Measurements from ENCODE around the gene HELZ.

HELZ gene

GRCh38 chr17:67164302-67164701, 80.7 kb downstream of the HELZ start:
- H3K4me1 ChIP-seq (ENCODE audit: control insufficient read depth, insufficient read depth, low read length), result no peaks in the 10 kb centered on the region
- CTCF ChIA-PET, result no interaction called here
- H3K9me3 ChIP-seq (ENCODE audit: control insufficient read depth, insufficient read depth, low read depth, low read length), result no peaks in the 10 kb centered on the region
- no peak overlapping the region for H3K4me3 ChIP-seq (ENCODE audit: low read depth, low read length)
- H3K36me3 ChIP-seq (ENCODE audit: control insufficient read depth in 2 of 2, insufficient read depth in 1 of 2, low read length in 2 of 2), result peaks cover 66 to 67% of the 10 kb centered on the region in 2 experiments
- TF ChIP-seq BCL11A (tag by site-specific recombination; IDR thresholded peaks at IDR 0.05; ENCODE audit: low read depth), result no peak
- POLR2A ChIA-PET, result no interaction called here
- H3K27ac ChIP-seq (ENCODE audit: extremely low read depth, low read depth, low read length), result no peak overlapping the region

GRCh38 chr17:67162771-67163170, 82.2 kb downstream of the HELZ start:
- ChIA-PET CTCF (interaction anchor here (0.5 to 0.8 kb wide), 3 partner anchors 23 to 313 kb away, joined by 3 to 4 read pairs (median 3); no protein-coding TSS in a partner anchor), POLR2A (interaction anchor here (0.6 kb wide), 1 partner anchor 468 kb away, joined by 3 read pairs; no protein-coding TSS in a partner anchor)
- H3K9me3 ChIP-seq (ENCODE audit: control insufficient read depth, insufficient read depth, low read depth, low read length), result no peaks in the 10 kb centered on the region
- no peak overlapping the region for H3K27ac ChIP-seq (ENCODE audit: extremely low read depth, low read depth, low read length)
- no peak for TF ChIP-seq ZNF548 (tag by site-specific recombination; IDR thresholded peaks at IDR 0.05)
- no peak for TF ChIP-seq ZNF76 (tag by site-specific recombination; IDR thresholded peaks at IDR 0.05; ENCODE audit: borderline replicate concordance, low read depth)
- no peak for TF ChIP-seq KLF10 (tag by site-specific recombination; IDR thresholded peaks at IDR 0.05)
- TF ChIP-seq EGR2 (tag by site-specific recombination; IDR thresholded peaks at IDR 0.05; ENCODE audit: low read depth), result no peak
- TF ChIP-seq IKZF3 (tag by site-specific recombination; IDR thresholded peaks at IDR 0.05), result no peak
- TF ChIP-seq ZNF639 (tag by site-specific recombination; IDR thresholded peaks at IDR 0.05), result no peak
- TF ChIP-seq ZNF157 (tag by site-specific recombination; IDR thresholded peaks at IDR 0.05), result no peak
- TF ChIP-seq ZNF266 (tag by site-specific recombination; IDR thresholded peaks at IDR 0.05; ENCODE audit: low read depth), result no peak
- TF ChIP-seq ZFHX2 (tag by site-specific recombination; conservative IDR thresholded peaks at IDR 0.05), result no peak
- no peak for TF ChIP-seq MZF1 (tag by site-specific recombination; IDR thresholded peaks at IDR 0.05; ENCODE audit: borderline replicate concordance)
- no peak for TF ChIP-seq ZNF114 (tag by site-specific recombination; IDR thresholded peaks at IDR 0.05)
- no peak for TF ChIP-seq ZNF394 (tag by site-specific recombination; IDR thresholded peaks at IDR 0.05; ENCODE audit: borderline replicate concordance)
- no peak for TF ChIP-seq SETDB1 (IDR thresholded peaks at IDR 0.05; ENCODE audit: insufficient read length, low read length)
- no peak for TF ChIP-seq ZNF146 (tag by site-specific recombination; IDR thresholded peaks at IDR 0.05)
- TF ChIP-seq YY2 (tag by site-specific recombination; IDR thresholded peaks at IDR 0.05), result no peak
- TF ChIP-seq ZBTB7A (tag by site-specific recombination; IDR thresholded peaks at IDR 0.05; ENCODE audit: low read depth), result no peak
- no peaks in the 10 kb centered on the region for H3K4me1 ChIP-seq (ENCODE audit: control insufficient read depth, insufficient read depth, low read length)
- H3K4me3 ChIP-seq (ENCODE audit: low read depth, low read length), result no peak overlapping the region
- peaks cover 63% of the 10 kb centered on the region in 2 experiments for H3K36me3 ChIP-seq (ENCODE audit: control insufficient read depth in 2 of 2, insufficient read depth in 1 of 2, low read length in 2 of 2)

- POLR2A ChIA-PET, result no interaction called here
- CTCF ChIA-PET, result interaction anchor here (0.9 kb wide), 1 partner anchor 58 kb away, joined by 4 read pairs; no protein-coding TSS in a partner anchor
- peaks cover 54 to 57% of the 10 kb centered on the region in 2 experiments for H3K36me3 ChIP-seq (ENCODE audit: control insufficient read depth in 2 of 2, insufficient read depth in 1 of 2, low read length in 2 of 2)
- no peaks in the 10 kb centered on the region for H3K4me1 ChIP-seq (ENCODE audit: control insufficient read depth, insufficient read depth, low read length)
- no peaks in the 10 kb centered on the region for H3K9me3 ChIP-seq (ENCODE audit: control insufficient read depth, insufficient read depth, low read depth, low read length)
- H3K27ac ChIP-seq (ENCODE audit: extremely low read depth, low read depth, low read length), result no peak overlapping the region
- no peak overlapping the region for H3K4me3 ChIP-seq (ENCODE audit: low read depth, low read length)
- TF ChIP-seq ZNF148 (tag by site-specific recombination; IDR thresholded peaks at IDR 0.05; ENCODE audit: borderline replicate concordance) (no peak), ZNF433 (tag by site-specific recombination; IDR thresholded peaks at IDR 0.05; ENCODE audit: low read depth) (no peak), ZNF639 (tag by site-specific recombination; IDR thresholded peaks at IDR 0.05) (no peak), ZNF473 (tag by site-specific recombination; IDR thresholded peaks at IDR 0.05) (no peak), ZNF18 (tag by site-specific recombination; IDR thresholded peaks at IDR 0.05) (no peak), SP2 (tag by site-specific recombination; IDR thresholded peaks at IDR 0.05) (no peak), ZNF513 (tag by site-specific recombination; IDR thresholded peaks at IDR 0.05) (no peak), ZFP3 (tag by site-specific recombination; IDR thresholded peaks at IDR 0.05; ENCODE audit: low read depth) (no peak)
These were observed 83.4 kb downstream of the HELZ start for GRCh38 chr17:67161573-67161972.
